Keratinocyte (primary cell): ENCODE data around the gene ITIH3. TPM values are rescaled to one million over a fixed set of nuclear protein-coding genes. Genes with fewer than 3 reads are reported as not detected.

Source experiments
- DNase-seq: peaks from one replicate; pipeline ENCODE4 v3.0.0-alpha.2; 2011; ENCODE audit warnings: low read depth, missing footprints, low spot score
- FAIRE-seq: peaks from 2 replicates; lab custom pipeline; 2011; peaks lifted over from hg19 to GRCh38; lab: Jason Lieb, UNC
- H2AFZ ChIP-seq: 2 replicates; pipeline ENCODE4 v1.6.0; 2012; ENCODE audit warnings: low read length, control low read depth, inconsistent platforms; ENCODE audit not compliant: control insufficient read depth
- H3K27ac ChIP-seq: 2 replicates; pipeline ENCODE4 v1.5.1; 2011; ENCODE audit warnings: low read length; ENCODE audit not compliant: control insufficient read depth, insufficient read depth
- H3K27me3 ChIP-seq: 3 replicates; pipeline ENCODE4 v1.6.0; 2011; ENCODE audit warnings: low read length; ENCODE audit not compliant: control insufficient read depth, insufficient read depth; ENCODE audit errors: extremely low read depth
- H3K36me3 ChIP-seq, 2 experiments: 2 replicates in 1 of 2; 3 replicates in 1 of 2; pipeline ENCODE4 v1.5.1; 2011; ENCODE audit warnings: low read length in 2 of 2, mild to moderate bottlenecking in 1 of 2; ENCODE audit not compliant: control insufficient read depth in 2 of 2, insufficient read depth in 2 of 2; ENCODE audit errors: extremely low read depth in 1 of 2
- H3K4me1 ChIP-seq: 3 replicates; pipeline ENCODE4 v1.5.1; 2011; ENCODE audit warnings: low read length; ENCODE audit not compliant: control insufficient read depth, insufficient read depth; ENCODE audit errors: extremely low read depth
- H3K4me2 ChIP-seq: 3 replicates; pipeline ENCODE4 v1.6.0; 2011; ENCODE audit warnings: low read depth, low read length; ENCODE audit not compliant: control insufficient read depth, insufficient read depth; ENCODE audit errors: extremely low read depth
- H3K4me3 ChIP-seq, 3 experiments: fragments of 200-600 bp in 1 of 3; sonication (generic) in 1 of 3; 2 replicates in 2 of 3; 3 replicates in 1 of 3; pipeline ENCODE4 v1.5.1; 2011 to 2016; ENCODE audit warnings: low read length in 3 of 3, mild to moderate bottlenecking in 3 of 3, control low read depth in 2 of 3, inconsistent platforms in 1 of 3, low read depth in 1 of 3, mixed read lengths in 1 of 3, mixed run types in 1 of 3, moderate library complexity in 1 of 3; ENCODE audit not compliant: control insufficient read depth in 2 of 3, insufficient read depth in 2 of 3; ENCODE audit errors: extremely low read depth in 1 of 3
- H3K79me2 ChIP-seq: 2 replicates; pipeline ENCODE4 v1.6.0; 2012; ENCODE audit warnings: low read length; ENCODE audit not compliant: control insufficient read depth, insufficient read depth
- H3K9ac ChIP-seq: 3 replicates; pipeline ENCODE4 v1.6.0; 2011; ENCODE audit warnings: low read length; ENCODE audit not compliant: control insufficient read depth, insufficient read depth; ENCODE audit errors: extremely low read depth
- H3K9me1 ChIP-seq: 3 replicates; pipeline ENCODE4 v1.6.0; 2011; ENCODE audit warnings: low read length; ENCODE audit not compliant: control insufficient read depth, insufficient read depth; ENCODE audit errors: extremely low read depth
- H3K9me3 ChIP-seq: 2 replicates; pipeline ENCODE4 v1.5.1; 2012; ENCODE audit warnings: low read depth, low read length; ENCODE audit not compliant: control insufficient read depth
- H4K20me1 ChIP-seq: 3 replicates; pipeline ENCODE4 v1.6.0; 2011; ENCODE audit warnings: low read length; ENCODE audit not compliant: control insufficient read depth, insufficient read depth; ENCODE audit errors: extremely low read depth
- CTCF ChIP-seq, 3 experiments: IDR thresholded peaks in 1 of 3; conservative IDR thresholded peaks in 1 of 3; optimal IDR thresholded peaks in 1 of 3; 2 replicates in 2 of 3; 3 replicates in 1 of 3; pipeline versions ENCODE3 to v1.5.1; 2011; ENCODE audit warnings: low read length in 3 of 3, mild to moderate bottlenecking in 3 of 3, moderate library complexity in 2 of 3, control low read depth in 1 of 3, inconsistent platforms in 1 of 3; ENCODE audit not compliant: insufficient read depth in 2 of 3; ENCODE audit errors: extremely low read depth in 1 of 3
- EZH2 ChIP-seq: IDR thresholded peaks from one replicate; pipeline ENCODE4 v1.6.1; 2012; ENCODE audit warnings: inconsistent platforms, mild to moderate bottlenecking, low read length, moderate library complexity
- dilution Hi-C: fragments of 300-500 bp; cut with MboI; formaldehyde crosslinking; loops from one replicate; pipeline ENCODE4 v1.7.0; 2020; ENCODE audit warnings: low sequenced_read_pairs; ENCODE audit not compliant: extremely low pct_ligation_motif_present
- polyA plus RNA-seq, 5 experiments: library from polyadenylated mRNA; depleted of rRNA in 3 of 5; stranded (reverse) in 3 of 5; stranded (forward) in 1 of 5; unstranded in 1 of 5; fragments of >200 nt; gene quantifications; 1 replicate in 1 of 5; 2 replicates in 3 of 5; 3 replicates in 1 of 5; pipeline versions ENCODE4 v1.2.1 to v1.2.3, GENCODE V29; 2011 to 2012; ENCODE audit warnings: missing spikeins in 2 of 5, low read depth in 1 of 5, low replicate concordance in 1 of 5
- small RNA-seq, 3 experiments: library from RNA; depleted of rRNA; stranded (forward); fragments of <200 nt; gene quantifications; one replicate each; pipeline ENCODE3, GENCODE V24; 2012; ENCODE audit warnings: low read depth in 3 of 3, low replicate concordance in 1 of 3; ENCODE audit not compliant: insufficient read length in 3 of 3

Gene ITIH3
- polyA plus RNA-seq, 1 donor (not counting 4 experiments of a cell fraction or from before 2014, with no cell fraction given): not detected

- Histone ChIP-seq H3K4me2 (no peak overlapping the region), H3K4me3 (no peak overlapping the region)
- no peak for FAIRE-seq
Measured at GRCh38 chr3:52857133-52857532, 62.5 kb downstream of the ITIH3 start.

DNA sequence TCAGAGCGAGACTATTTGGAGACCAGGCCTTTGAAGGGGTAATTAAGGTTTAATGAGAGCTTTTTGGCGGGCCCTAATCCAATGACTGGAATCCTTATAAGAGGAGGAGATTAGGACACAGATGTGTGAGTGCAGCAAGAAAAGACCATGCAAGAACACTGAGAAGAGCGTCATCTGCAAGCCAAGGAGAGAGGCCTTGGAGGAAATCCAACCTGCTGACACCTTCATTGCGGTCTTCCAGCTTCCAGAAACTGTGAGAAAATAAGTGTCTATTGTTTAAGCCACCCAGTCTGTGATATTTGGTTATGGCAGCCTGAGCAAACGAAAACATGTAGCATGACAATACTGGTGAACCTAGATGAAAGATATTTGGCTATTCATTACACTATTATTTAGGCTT, 63.3 kb downstream of the ITIH3 start:
- no peak overlapping the region for H3K27ac ChIP-seq
- no peak overlapping the region for H3K4me3 ChIP-seq
- FAIRE-seq (no peak), DNase-seq (no peak)
- H3K9me1 ChIP-seq: no peaks in the 10 kb centered on the region
- H4K20me1 ChIP-seq: no peaks in the 10 kb centered on the region
- no peaks in the 10 kb centered on the region for H3K9me3 ChIP-seq
- H3K79me2 ChIP-seq: no peaks in the 10 kb centered on the region
- dilution Hi-C loops: no loop called here
- H2AFZ ChIP-seq: no peak overlapping the region
- H3K9ac ChIP-seq: no peak overlapping the region
- H3K27me3 ChIP-seq: no peaks in the 10 kb centered on the region
- TF ChIP-seq EZH2: no peak
- peaks cover 4 to 11% of the 10 kb centered on the region in 2 experiments for H3K36me3 ChIP-seq
- H3K4me1 ChIP-seq: no peaks in the 10 kb centered on the region
- no peak overlapping the region for H3K4me2 ChIP-seq

More at GRCh38 chr3:52857133-52857532, 62.5 kb downstream of the ITIH3 start:
- Histone ChIP-seq H3K79me2 (no peaks in the 10 kb centered on the region), H3K36me3 (peaks cover 6 to 11% of the 10 kb centered on the region in 2 experiments), H3K27ac (no peak overlapping the region), H3K9me1 (no peaks in the 10 kb centered on the region), H2AFZ (no peak overlapping the region), H3K27me3 (no peaks in the 10 kb centered on the region), H3K9ac (no peak overlapping the region), H3K9me3 (no peaks in the 10 kb centered on the region), H3K4me1 (no peaks in the 10 kb centered on the region), H4K20me1 (no peaks in the 10 kb centered on the region)
- dilution Hi-C loops: no loop called here
- TF ChIP-seq EZH2 (no peak), CTCF (optimal IDR thresholded peaks at IDR 0.05 in 1 of 3, IDR thresholded peaks at IDR 0.05 in 1 of 3, conservative IDR thresholded peaks at IDR 0.05 in 1 of 3; ENCODE audit: extremely low read depth in 1 of 3, insufficient read depth in 2 of 3, low read length in 3 of 3) (no peak)
- DNase-seq: no peak

Small RNA genes lying within 50 kb of the gene (small RNA-seq; reads per million reads assigned to genes)
- 0 reads per million in 3 experiments for gene MIR8064
- gene MUSTN1: 0 reads per million in 3 experiments

Other genes starting within 250 kb of the ITIH3 start
- gene PBRM1, start 108.9 kb upstream of the ITIH3 start, polyA plus RNA-seq: 20.3 to 26.0 TPM (median 25.7 TPM) in 3 replicates
- 65.7 to 128 TPM (median 77.4 TPM) in 3 replicates for gene GNL3, start 108.8 kb upstream of the ITIH3 start, polyA plus RNA-seq
- 52.6 to 66.4 TPM (median 54.0 TPM) in 3 replicates for gene GLT8D1, start 89.0 kb upstream of the ITIH3 start, polyA plus RNA-seq
- 99.4 to 142 TPM (median 140 TPM) in 3 replicates for gene SPCS1, start 88.7 kb upstream of the ITIH3 start, polyA plus RNA-seq
- 11.1 to 15.2 TPM (median 13.6 TPM) in 3 replicates for gene NEK4, start 23.9 kb upstream of the ITIH3 start, polyA plus RNA-seq
- gene ITIH1, start 17.2 kb upstream of the ITIH3 start, polyA plus RNA-seq: not detected in 3 replicates
- 1.3 to 4.1 TPM (median 1.4 TPM) in 3 replicates for gene ITIH4, start 35.9 kb downstream of the ITIH3 start, polyA plus RNA-seq
- 0.24 TPM in 1 of 3 replicates, not detected in the others for gene MUSTN1, start 40.2 kb downstream of the ITIH3 start, polyA plus RNA-seq
- 8.2 to 10.2 TPM (median 8.3 TPM) in 3 replicates for gene STIMATE, start 102.8 kb downstream of the ITIH3 start, polyA plus RNA-seq